NB4 (cell line): Measurements from ENCODE around the gene FAM163B.

Experiments
- DNase-seq: peaks from one replicate; pipeline ENCODE4 v3.0.0; 2010; ENCODE audit warnings: low read depth
- H3K4me3 ChIP-seq: one replicate; pipeline ENCODE4 v1.5.1; 2011; ENCODE audit warnings: mild to moderate bottlenecking, low read depth, low read length, moderate library complexity
- MYC ChIP-seq: IDR thresholded peaks from 2 replicates; pipeline ENCODE4 v1.6.1; 2011; ENCODE audit warnings: low read depth, low read length
- POLR2A ChIP-seq: IDR thresholded peaks from 2 replicates; pipeline ENCODE4 v1.6.1; 2011; ENCODE audit warnings: mild to moderate bottlenecking; ENCODE audit not compliant: insufficient read length; ENCODE audit errors: extremely low read depth
- TF ChIP-seq, protein P1 (sequence below): IDR thresholded peaks from 2 replicates; pipeline ENCODE4 v1.6.1; 2011; ENCODE audit warnings: low read depth, low read length
- TF ChIP-seq, protein P2 (sequence below): IDR thresholded peaks from one replicate; pipeline ENCODE4 v1.5.1; 2012; ENCODE audit warnings: low read depth, low read length

FAM163B gene

DNA sequence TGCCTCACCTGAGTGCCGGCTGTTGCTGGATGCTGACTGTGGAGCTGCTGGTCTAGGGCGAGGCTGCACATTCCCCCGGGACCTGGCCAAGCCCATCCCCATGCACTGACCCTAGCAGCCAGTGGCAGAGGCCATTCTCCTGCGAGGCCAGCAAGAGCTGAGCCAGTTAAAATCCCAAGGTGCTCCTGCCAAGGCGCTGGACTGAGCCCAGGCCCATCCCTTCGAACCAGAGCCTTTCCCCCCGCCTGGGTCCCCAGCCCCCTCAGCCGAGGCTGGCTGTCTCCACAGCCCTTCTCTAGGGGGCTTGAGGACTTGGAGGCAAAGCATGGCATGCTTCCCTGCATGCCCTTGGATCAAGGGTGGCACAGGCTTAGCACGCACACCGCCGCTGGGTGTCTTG, 73.1 kb downstream of the FAM163B start:
- no peak for DNase-seq
- TF ChIP-seq, protein P1, sequence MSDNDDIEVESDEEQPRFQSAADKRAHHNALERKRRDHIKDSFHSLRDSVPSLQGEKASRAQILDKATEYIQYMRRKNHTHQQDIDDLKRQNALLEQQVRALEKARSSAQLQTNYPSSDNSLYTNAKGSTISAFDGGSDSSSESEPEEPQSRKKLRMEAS = no peak
- TF ChIP-seq POLR2A (no peak), MYC (no peak)
- TF ChIP-seq, protein P2, sequence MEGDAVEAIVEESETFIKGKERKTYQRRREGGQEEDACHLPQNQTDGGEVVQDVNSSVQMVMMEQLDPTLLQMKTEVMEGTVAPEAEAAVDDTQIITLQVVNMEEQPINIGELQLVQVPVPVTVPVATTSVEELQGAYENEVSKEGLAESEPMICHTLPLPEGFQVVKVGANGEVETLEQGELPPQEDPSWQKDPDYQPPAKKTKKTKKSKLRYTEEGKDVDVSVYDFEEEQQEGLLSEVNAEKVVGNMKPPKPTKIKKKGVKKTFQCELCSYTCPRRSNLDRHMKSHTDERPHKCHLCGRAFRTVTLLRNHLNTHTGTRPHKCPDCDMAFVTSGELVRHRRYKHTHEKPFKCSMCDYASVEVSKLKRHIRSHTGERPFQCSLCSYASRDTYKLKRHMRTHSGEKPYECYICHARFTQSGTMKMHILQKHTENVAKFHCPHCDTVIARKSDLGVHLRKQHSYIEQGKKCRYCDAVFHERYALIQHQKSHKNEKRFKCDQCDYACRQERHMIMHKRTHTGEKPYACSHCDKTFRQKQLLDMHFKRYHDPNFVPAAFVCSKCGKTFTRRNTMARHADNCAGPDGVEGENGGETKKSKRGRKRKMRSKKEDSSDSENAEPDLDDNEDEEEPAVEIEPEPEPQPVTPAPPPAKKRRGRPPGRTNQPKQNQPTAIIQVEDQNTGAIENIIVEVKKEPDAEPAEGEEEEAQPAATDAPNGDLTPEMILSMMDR = no peak
- H3K4me3 ChIP-seq = no peak overlapping the region

DNA sequence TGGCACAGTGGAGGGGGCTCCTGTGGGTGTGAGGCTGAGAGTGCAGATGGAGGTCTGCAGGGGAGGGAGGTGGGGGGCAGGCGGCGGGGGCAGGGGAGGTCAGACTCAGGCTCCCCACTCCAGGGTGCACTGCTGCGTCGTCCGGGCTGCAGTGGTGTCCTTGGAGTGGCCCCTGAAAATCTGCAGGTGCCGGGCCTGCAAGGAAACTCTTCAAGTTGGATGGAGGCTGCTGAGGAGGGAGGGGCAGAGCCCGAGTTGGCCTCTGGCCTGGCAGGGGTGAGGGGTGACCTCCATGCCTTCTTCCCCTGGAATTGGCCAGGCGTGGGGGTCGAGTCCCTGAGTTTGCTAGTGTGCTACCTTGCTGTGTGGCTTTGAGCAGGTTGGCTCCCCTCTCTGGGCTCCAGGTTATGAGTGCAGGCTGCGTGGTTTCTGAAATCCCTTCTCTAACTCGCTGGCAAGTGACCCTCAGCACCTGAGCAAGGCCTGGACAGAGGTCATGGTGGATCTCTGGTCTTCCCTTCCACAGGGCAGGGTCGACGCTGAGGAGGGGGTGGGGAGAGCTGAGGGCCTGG, 73.8 kb downstream of the FAM163B start:
- TF ChIP-seq, protein P2 = no peak
- TF ChIP-seq POLR2A (no peak), MYC (no peak)
- TF ChIP-seq, protein P1 = no peak
- DNase-seq = no peak
- no peak overlapping the region for H3K4me3 ChIP-seq

DNA sequence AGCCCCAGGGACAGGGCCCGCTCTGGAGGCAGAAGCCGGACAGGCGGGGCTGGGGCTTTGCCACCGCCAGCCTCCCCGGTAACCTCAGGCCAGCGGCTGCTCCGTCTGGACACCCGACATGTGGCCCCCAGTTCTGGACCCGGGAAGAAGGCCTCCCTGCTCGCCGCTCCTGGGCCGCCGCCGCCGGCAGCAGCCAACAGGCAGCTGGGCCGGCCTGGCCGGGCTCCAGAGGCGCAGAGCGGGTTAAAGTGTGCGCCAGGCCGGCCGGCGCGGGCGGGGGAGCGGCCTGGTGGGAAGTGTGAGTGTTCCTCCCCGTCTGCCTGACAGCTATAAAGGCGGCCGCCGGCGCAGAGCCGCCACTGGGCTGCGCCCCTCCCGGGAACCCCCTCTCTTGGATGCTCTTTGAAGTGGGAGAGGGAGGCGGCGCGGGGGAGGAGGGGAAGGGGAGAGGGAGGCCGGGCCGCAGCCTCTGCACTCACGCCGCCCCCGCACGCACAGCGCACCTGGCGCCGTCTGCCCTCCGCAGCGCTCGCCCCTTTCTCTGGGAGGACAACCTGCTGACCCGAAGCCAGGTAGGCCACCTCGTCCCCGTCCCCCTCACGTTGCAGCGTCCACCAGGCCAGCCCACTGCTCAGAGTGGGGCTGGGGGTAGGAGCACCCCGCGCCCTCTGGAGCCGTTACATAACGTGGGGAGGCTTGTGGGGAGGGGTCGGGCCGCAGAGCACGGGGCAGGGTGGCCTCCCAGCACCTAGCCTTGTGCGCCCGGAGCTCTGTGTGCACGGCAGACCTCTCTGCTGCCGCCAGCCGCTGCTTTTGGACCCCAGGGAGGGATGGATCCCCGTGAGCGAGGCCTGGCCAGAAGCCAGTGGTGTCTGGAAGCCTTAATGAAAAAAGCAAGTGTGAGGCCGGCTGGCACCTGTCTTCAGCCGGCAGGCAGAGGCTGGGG, 74.6 kb downstream of the FAM163B start, which contains the start of gene ADAMTSL2:
Gene ADAMTSL2 (plus strand): TSS at position 359 of the 946 bp plus-strand sequence. CDS start 2,009 bp downstream, outside the sequence.
- TF ChIP-seq MYC = no peak
- TF ChIP-seq, protein P1 = no peak
- TF ChIP-seq, protein P2 = no peak
- TF ChIP-seq POLR2A = no peak
- H3K4me3 ChIP-seq = no peak within 1 kb of the TSS
- peak; percentile 56 for DNase-seq

DNA sequence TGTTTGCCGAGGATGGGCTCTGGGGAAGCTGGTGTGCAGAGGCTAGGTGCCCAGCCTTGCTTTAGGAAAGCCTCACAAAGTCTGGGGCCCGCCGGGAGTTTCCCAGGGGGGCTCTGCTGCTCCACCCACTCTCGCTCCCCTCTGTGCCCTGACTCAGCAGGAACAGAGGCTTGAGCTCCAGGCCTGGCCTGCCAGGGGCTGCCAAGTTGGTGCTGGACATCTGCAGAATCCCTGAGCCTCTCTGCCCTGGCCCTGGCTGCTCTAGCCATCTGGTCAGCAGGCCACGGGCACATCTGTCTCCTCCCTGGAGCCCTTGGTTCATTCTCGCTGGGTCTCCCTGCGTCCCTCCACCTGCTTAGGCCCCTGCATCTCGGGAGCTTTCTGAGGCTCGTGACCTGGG, 75.3 kb downstream of the FAM163B start:
- TF ChIP-seq, protein P1 = no peak
- TF ChIP-seq, protein P2 = no peak
- no peak for TF ChIP-seq MYC
- no peak for TF ChIP-seq POLR2A
- no peak overlapping the region for H3K4me3 ChIP-seq
- DNase-seq = no peak

DNA sequence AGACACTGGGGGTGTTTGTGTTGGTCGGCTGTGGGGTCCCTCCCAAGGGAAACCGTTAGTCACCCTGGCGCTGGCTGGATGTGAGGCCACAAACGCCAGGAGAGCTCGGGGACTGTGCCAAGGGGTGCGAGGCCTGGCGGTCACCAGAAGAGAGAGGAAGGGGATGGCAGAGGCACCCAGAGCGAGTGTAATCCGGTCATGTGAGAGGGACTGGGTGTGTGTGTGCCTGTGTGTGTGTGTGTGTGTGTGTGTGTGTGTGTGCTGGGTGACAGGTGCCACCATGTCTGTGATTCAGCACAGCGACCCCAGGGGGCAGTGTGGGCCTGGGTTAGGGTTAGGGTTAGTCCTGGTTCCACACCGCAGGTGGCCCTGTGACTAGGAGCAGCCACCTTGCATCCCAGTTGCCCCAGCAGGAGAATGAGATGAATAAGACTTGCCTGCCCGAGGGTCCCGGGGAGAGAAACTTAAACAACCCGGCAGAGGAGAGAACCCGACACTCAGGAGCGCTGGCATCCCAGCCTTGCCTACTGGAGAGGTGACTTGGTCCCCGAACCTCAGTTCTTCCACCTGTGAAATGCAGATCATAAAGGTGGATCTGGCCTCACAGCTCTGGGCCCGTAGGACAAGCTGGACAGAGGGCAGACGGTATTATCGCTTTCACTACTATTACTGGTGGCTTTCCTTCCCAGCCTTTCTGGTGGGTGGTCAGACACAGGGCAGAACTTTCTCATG, 76.1 kb downstream of the FAM163B start:
- DNase-seq = peak; percentile 72
- H3K4me3 ChIP-seq = no peak overlapping the region
- TF ChIP-seq, protein P1 = peak; percentile 48
- TF ChIP-seq POLR2A (no peak), MYC (no peak)
- TF ChIP-seq, protein P2 = peak; percentile 62
